H1 (cell line): Measurements from ENCODE around the gene SRRM2. TPM values are rescaled to one million over a fixed set of nuclear protein-coding genes. Genes with fewer than 3 reads are reported as not detected.
"Not testable (repeated sequence)": the region's sequence is repeated elsewhere in the genome, so short reads cannot be mapped to it uniquely, and the experiment has no call there.

ENCODE experiments used
- CTCF ChIA-PET: fragments of 300-600 bp; sonication (Branson Sonifier 250); formaldehyde crosslinking; loops from one replicate; lab custom pipeline; 2021; ENCODE audit not compliant: partially characterized antibody; lab: Charles Lee
- POLR2A ChIA-PET: fragments of 300-600 bp; sonication (Branson Sonifier 250); formaldehyde crosslinking; loops from one replicate; lab custom pipeline; 2021; ENCODE audit warnings: inconsistent platforms; ENCODE audit not compliant: partially characterized antibody; lab: Charles Lee
- DNase-seq, 2 experiments: peaks; one replicate each; pipeline versions ENCODE4 v3.0.0 to v3.0.0-alpha.2; 2010 to 2022; ENCODE audit warnings: low spot score in 2 of 2, low read depth in 1 of 2, mixed read lengths in 1 of 2
- FAIRE-seq: peaks from 2 replicates; lab custom pipeline; 2011; peaks lifted over from hg19 to GRCh38; lab: Jason Lieb, UNC
- H2AFZ ChIP-seq: 2 replicates; pipeline ENCODE4 v1.8.1; 2012; ENCODE audit warnings: low read length, inconsistent platforms
- H2AK5ac ChIP-seq: 2 replicates; pipeline ENCODE4 v1.6.1; 2013; ENCODE audit warnings: low read depth, low read length
- H2BK120ac ChIP-seq: replicated peaks from 2 replicates; pipeline ENCODE3; 2013; ENCODE audit warnings: low read depth, low read length, inconsistent platforms
- H2BK12ac ChIP-seq: 2 replicates; pipeline ENCODE4 v1.6.1; 2013; ENCODE audit warnings: low read depth, low read length
- H2BK15ac ChIP-seq: 2 replicates; pipeline ENCODE4 v1.6.1; 2013; ENCODE audit warnings: low read length
- H2BK20ac ChIP-seq: 2 replicates; pipeline ENCODE4 v1.6.1; 2013; ENCODE audit warnings: low read length
- H2BK5ac ChIP-seq: 2 replicates; pipeline ENCODE4 v1.6.1; 2013; ENCODE audit warnings: low read depth, low read length
- H3K14ac ChIP-seq: 2 replicates; pipeline ENCODE4 v1.6.1; 2013; ENCODE audit warnings: inconsistent platforms; ENCODE audit not compliant: insufficient read length
- H3K18ac ChIP-seq: 2 replicates; pipeline ENCODE4 v1.6.1; 2013; ENCODE audit warnings: low read length; ENCODE audit errors: extremely low read depth
- H3K23ac ChIP-seq: 2 replicates; pipeline ENCODE4 v1.6.1; 2013; ENCODE audit warnings: inconsistent platforms; ENCODE audit not compliant: insufficient read length
- H3K23me2 ChIP-seq: 2 replicates; pipeline ENCODE4 v1.6.1; 2013; ENCODE audit warnings: low read depth, low read length
- H3K27ac ChIP-seq: 2 replicates; pipeline ENCODE4 v1.6.1; 2011; ENCODE audit warnings: low read depth, low read length, inconsistent platforms
- H3K27me3 ChIP-seq, 4 experiments: replicated peaks in 1 of 4; 1 replicate in 1 of 4; 2 replicates in 3 of 4; pipeline versions ENCODE4 v1.6.1 to v1.8.1; 2011 to 2013; ENCODE audit warnings: low read length in 3 of 4, mild to moderate bottlenecking in 3 of 4, inconsistent platforms in 2 of 4, mixed read lengths in 2 of 4, moderate library complexity in 1 of 4; ENCODE audit not compliant: control insufficient read depth in 3 of 4, insufficient read depth in 3 of 4; ENCODE audit errors: extremely low read depth in 1 of 4
- H3K36me3 ChIP-seq, 4 experiments: 2 replicates each; pipeline versions ENCODE4 v1.6.1 to v1.8.1; 2011 to 2013; ENCODE audit warnings: mild to moderate bottlenecking in 4 of 4, low read length in 3 of 4, moderate library complexity in 2 of 4, control low read depth in 1 of 4, inconsistent platforms in 1 of 4; ENCODE audit not compliant: insufficient read depth in 4 of 4, control insufficient read depth in 2 of 4
- H3K4ac ChIP-seq: replicated peaks from 2 replicates; pipeline ENCODE3; 2013; ENCODE audit warnings: low read length, low read depth, mixed read lengths, inconsistent platforms; ENCODE audit not compliant: insufficient read length
- H3K4me1 ChIP-seq, 4 experiments: replicated peaks in 1 of 4; 1 replicate in 1 of 4; 2 replicates in 3 of 4; pipeline versions ENCODE4 v1.6.1 to v1.8.1; 2011 to 2013; ENCODE audit warnings: low read length in 3 of 4, inconsistent platforms in 2 of 4, mixed read lengths in 1 of 4; ENCODE audit not compliant: insufficient read depth in 4 of 4, control insufficient read depth in 3 of 4
- H3K4me2 ChIP-seq, 2 experiments: 2 replicates each; pipeline versions ENCODE4 v1.6.1 to v1.8.1; 2011 to 2013; ENCODE audit warnings: low read depth in 2 of 2, low read length in 2 of 2, control low read depth in 1 of 2, inconsistent platforms in 1 of 2, mild to moderate bottlenecking in 1 of 2; ENCODE audit not compliant: insufficient read depth in 1 of 2
- H3K4me3 ChIP-seq, 4 experiments: fragments of 200-600, 300-600 bp in 1 of 4; sonication (generic), shearing (Covaris generic), sonication (Bioruptor Twin) in 1 of 4; 2 replicates each; pipeline versions ENCODE4 v1.5.1 to v1.8.1; 2011 to 2016; ENCODE audit warnings: low read length in 4 of 4, low read depth in 3 of 4, control low read depth in 2 of 4, inconsistent platforms in 2 of 4, mild to moderate bottlenecking in 2 of 4, mixed read lengths in 1 of 4, moderate library complexity in 1 of 4; ENCODE audit not compliant: insufficient read depth in 2 of 4; ENCODE audit errors: extremely low read depth in 1 of 4
- H3K56ac ChIP-seq: replicated peaks from 2 replicates; pipeline ENCODE3; 2013; ENCODE audit warnings: low read depth, mild to moderate bottlenecking, mixed read lengths, low read length, inconsistent platforms; ENCODE audit not compliant: insufficient read length
- H3K79me1 ChIP-seq: 2 replicates; pipeline ENCODE4 v1.6.1; 2013; ENCODE audit warnings: low read depth, low read length, control low read depth
- H3K79me2 ChIP-seq, 2 experiments: 2 replicates each; pipeline versions ENCODE4 v1.6.1 to v1.8.1; 2012 to 2013; ENCODE audit warnings: low read length in 2 of 2, mild to moderate bottlenecking in 2 of 2, inconsistent platforms in 1 of 2; ENCODE audit not compliant: insufficient read depth in 2 of 2, control insufficient read depth in 1 of 2
- H3K9ac ChIP-seq, 4 experiments: replicated peaks in 1 of 4; 1 replicate in 1 of 4; 2 replicates in 3 of 4; pipeline versions ENCODE4 v1.6.1 to v1.8.1; 2011 to 2013; ENCODE audit warnings: low read depth in 3 of 4, low read length in 3 of 4, control low read depth in 2 of 4, mild to moderate bottlenecking in 2 of 4, moderate library complexity in 2 of 4, inconsistent platforms in 1 of 4; ENCODE audit errors: extremely low read depth in 1 of 4
- H3K9me3 ChIP-seq, 2 experiments: 2 replicates each; pipeline versions ENCODE4 v1.6.1 to v1.8.1; 2012 to 2013; ENCODE audit warnings: mild to moderate bottlenecking in 2 of 2, moderate library complexity in 2 of 2, control low read depth in 1 of 2, inconsistent platforms in 1 of 2, low read depth in 1 of 2, low read length in 1 of 2, mixed read lengths in 1 of 2; ENCODE audit not compliant: insufficient read depth in 2 of 2
- H4K20me1 ChIP-seq, 2 experiments: replicated peaks in 1 of 2; 2 replicates each; pipeline versions ENCODE3 to v1.8.1; 2011 to 2013; ENCODE audit warnings: inconsistent platforms in 2 of 2, low read length in 2 of 2, mild to moderate bottlenecking in 1 of 2; ENCODE audit not compliant: insufficient read depth in 2 of 2, control insufficient read depth in 1 of 2
- H4K5ac ChIP-seq: 2 replicates; pipeline ENCODE4 v1.6.1; 2013; ENCODE audit warnings: low read length, low read depth, mixed read lengths, inconsistent platforms; ENCODE audit not compliant: insufficient read length
- H4K8ac ChIP-seq: 2 replicates; pipeline ENCODE4 v1.8.0; 2013; ENCODE audit warnings: mild to moderate bottlenecking, moderate library complexity, low read length, inconsistent platforms; ENCODE audit not compliant: insufficient read depth; ENCODE audit errors: extremely low read depth
- H4K91ac ChIP-seq: replicated peaks from 2 replicates; pipeline ENCODE3; 2013; ENCODE audit warnings: low read length, mixed read lengths, inconsistent platforms; ENCODE audit not compliant: insufficient read length
- CREB1 ChIP-seq: IDR thresholded peaks from 2 replicates; pipeline ENCODE4 v1.6.1; 2012; ENCODE audit warnings: inconsistent platforms
- CTCF ChIP-seq, 3 experiments: IDR thresholded peaks; 1 replicate in 2 of 3; 2 replicates in 1 of 3; pipeline versions ENCODE4 v1.5.1 to v1.6.1; 2011; ENCODE audit warnings: low read length in 3 of 3, mild to moderate bottlenecking in 3 of 3, inconsistent platforms in 2 of 3, low read depth in 1 of 3, moderate library complexity in 1 of 3; ENCODE audit not compliant: insufficient read depth in 1 of 3; ENCODE audit errors: control extremely low read depth in 1 of 3
- KDM5A ChIP-seq: fragments of 200-600 bp; IDR thresholded peaks from 2 replicates; pipeline ENCODE4 v1.7.1; 2012; ENCODE audit warnings: mild to moderate bottlenecking, low read length, inconsistent platforms, mixed read lengths
- SP1 ChIP-seq: IDR thresholded peaks from 2 replicates; pipeline ENCODE4 v1.6.1; 2011; ENCODE audit warnings: low read depth, low read length
- SP2 ChIP-seq: IDR thresholded peaks from 2 replicates; pipeline ENCODE4 v1.6.1; 2012; ENCODE audit warnings: mild to moderate bottlenecking, low read length, inconsistent platforms
- TCF12 ChIP-seq: IDR thresholded peaks from 2 replicates; pipeline ENCODE4 v1.6.1; 2011; ENCODE audit warnings: low read depth, mild to moderate bottlenecking, low read length
- WGBS, 2 experiments: shearing (Covaris generic) in 1 of 2; methylation state at CpG; one replicate each; pipeline versions ENCODE4 v1.1.6 to v1.1.7; 2013 to 2015; ENCODE audit warnings: low lambda C conversion rate in 2 of 2, mixed read lengths in 2 of 2, inconsistent platforms in 1 of 2, low coverage in 1 of 2, missing lambda C conversion rate in 1 of 2; ENCODE audit not compliant: insufficient replicate concordance in 2 of 2, insufficient coverage in 1 of 2, insufficient read length in 1 of 2; ENCODE audit errors: extremely low coverage in 1 of 2, missing lambda C conversion rate in 1 of 2; 5-methylcytosine and 5-hydroxymethylcytosine counted together
- polyA plus RNA-seq, 7 experiments: library from polyadenylated mRNA; depleted of rRNA in 3 of 7; stranded (reverse) in 5 of 7; unstranded in 2 of 7; fragments of >200 nt in 5 of 7; fragments of 200-250 nt in 2 of 7; gene quantifications; 1 replicate in 5 of 7; 2 replicates in 1 of 7; 4 replicates in 1 of 7; pipeline versions ENCODE4 v1.2.1 to v1.2.3, GENCODE V29; 2011 to 2013; ENCODE audit warnings: missing spikeins in 2 of 7, mixed read lengths in 2 of 7
- total RNA-seq: library from RNA; stranded (reverse); fragmentation: NEBNext Ultra II Directional; extraction: Animal tissue kit (Norgen Biotek cat#: 25700); gene quantifications from 2 replicates; pipeline ENCODE4 v1.2.1, GENCODE V29; 2021

Gene SRRM2
- total and polyA plus RNA-seq, 2 of the 8 experiments (the other 6 are each of a cell fraction or from before 2014, with no cell fraction given): 300 to 579 TPM

GRCh38 chr16:2720719-2721633 is 31.5 kb upstream of the SRRM2 start (continued):
- 0 out of 2 replicates have a peak, but pooled peaks have one; percentile 34 for TF ChIP-seq TCF12
- 0 out of 2 replicates have a peak, but pooled peaks have one; percentile 47 for TF ChIP-seq SP1
- 0 out of 2 replicates have a peak, but pooled peaks have one; percentile 26 for TF ChIP-seq KDM5A
- TF ChIP-seq CTCF (IDR thresholded peaks at IDR 0.05; ENCODE audit: control extremely low read depth in 1 of 3, insufficient read depth in 1 of 3, low read depth in 1 of 3, low read length in 3 of 3): peak; percentile 40 to 77 (median 64)
- TF ChIP-seq SP2: no peak
- peak; percentile 95 for TF ChIP-seq CREB1

- not testable (repeated sequence) for H3K9me3 ChIP-seq, H3K27ac ChIP-seq, H2BK15ac ChIP-seq, H2BK12ac ChIP-seq, H2AK5ac ChIP-seq, H2BK20ac ChIP-seq, H3K79me1 ChIP-seq, H3K9ac ChIP-seq, H3K23ac ChIP-seq, H3K23me2 ChIP-seq, H3K4me1 ChIP-seq, H2BK5ac ChIP-seq, FAIRE-seq, H4K91ac ChIP-seq, H4K20me1 ChIP-seq, H3K14ac ChIP-seq, H2BK120ac ChIP-seq, H4K8ac ChIP-seq, H3K36me3 ChIP-seq, DNase-seq, H3K79me2 ChIP-seq, H3K4ac ChIP-seq, H3K56ac ChIP-seq, H3K27me3 ChIP-seq, H4K5ac ChIP-seq
- ChIA-PET POLR2A (interaction anchor here (0.6 kb wide), 1 partner anchor 207 kb away, joined by 3 read pairs; no protein-coding TSS in a partner anchor), CTCF (interaction anchor here (0.7 kb wide), 1 partner anchor 72 kb away, joined by 3 read pairs; no protein-coding TSS in a partner anchor)
- peak overlapping the region; percentile 7 to 65 (median 44); a peak in 6 of 8 replicates for H3K4me3 ChIP-seq
- peak overlapping the region; percentile 93; the same call in 1 of the 2 replicates for H2AFZ ChIP-seq
- peak overlapping the region; percentile 93 for H3K18ac ChIP-seq
- H3K4me2 ChIP-seq: peak overlapping the region; percentile 28 to 67; a peak in 3 of 4 replicates
- 55% methylated on average over 13 of the region's 14 CpGs; no CpG with 5 or more reads in 1 of the 2 experiments for WGBS, 2 experiments
Measured at GRCh38 chr16:2721634-2722173, 30.7 kb upstream of the SRRM2 start.
